IPS-20b (cell line): ENCODE results near the gene UBE2V1.

Source experiments
- H3K27ac ChIP-seq: one replicate; pipeline ENCODE4 v1.5.1; 2013; ENCODE audit warnings: low read length
- H3K27me3 ChIP-seq: 2 replicates; pipeline ENCODE4 v1.6.1; 2013; ENCODE audit warnings: mild to moderate bottlenecking, low read length, inconsistent platforms; ENCODE audit not compliant: insufficient read depth
- H3K36me3 ChIP-seq: 2 replicates; pipeline ENCODE4 v1.6.1; 2013; ENCODE audit warnings: low read depth, mild to moderate bottlenecking, inconsistent platforms, low read length, moderate library complexity; ENCODE audit not compliant: insufficient read depth
- H3K4me1 ChIP-seq: 2 replicates; pipeline ENCODE4 v1.6.1; 2013; ENCODE audit warnings: mild to moderate bottlenecking, control low read depth, inconsistent platforms, low read length, moderate library complexity; ENCODE audit not compliant: insufficient read depth
- H3K4me3 ChIP-seq: 2 replicates; pipeline ENCODE4 v1.5.1; 2013; ENCODE audit warnings: mild to moderate bottlenecking, low read length, inconsistent platforms
- H3K9ac ChIP-seq: 2 replicates; pipeline ENCODE4 v1.6.1; 2013; ENCODE audit warnings: low read depth, mild to moderate bottlenecking, inconsistent platforms, low read length, moderate library complexity
- H3K9me3 ChIP-seq: 2 replicates; pipeline ENCODE4 v1.6.1; 2013; ENCODE audit warnings: mild to moderate bottlenecking, low read depth, low read length, inconsistent platforms; ENCODE audit not compliant: insufficient read depth

UBE2V1 gene

DNA sequence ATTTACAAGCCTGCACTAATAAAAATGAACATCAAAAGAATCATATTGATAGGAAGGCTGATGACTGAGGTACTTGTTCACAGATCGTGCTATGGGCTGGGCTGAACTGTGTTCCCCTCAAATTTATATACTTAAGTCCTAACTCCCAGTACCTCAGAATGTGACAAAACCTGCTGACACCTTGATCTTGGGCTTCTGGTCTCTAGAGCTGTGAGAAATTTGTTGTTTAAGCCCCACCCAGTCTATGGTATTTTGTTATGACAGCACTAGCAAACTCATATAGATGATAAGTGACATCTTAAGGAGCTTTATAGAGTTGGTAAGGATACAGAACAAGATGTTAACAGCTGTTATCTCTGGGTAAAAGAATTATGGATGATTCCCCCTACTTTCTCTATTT, 13.8 kb downstream of the UBE2V1 start:
- Histone ChIP-seq H3K27me3 (no peaks in the 10 kb centered on the region), H3K27ac (no peak overlapping the region), H3K36me3 (peaks cover 41% of the 10 kb centered on the region), H3K9me3 (no peaks in the 10 kb centered on the region), H3K4me1 (peaks cover 14% of the 10 kb centered on the region), H3K9ac (no peak overlapping the region), H3K4me3 (0 out of 2 replicates have a peak overlapping the region, but pooled peaks have one; percentile 3)

- Histone ChIP-seq H3K27ac (no peak overlapping the region), H3K36me3 (peaks cover 44% of the 10 kb centered on the region)
These were observed 14.7 kb downstream of the UBE2V1 start for GRCh38 chr20:50098259-50098658.

GRCh38 chr20:50097843-50098242, 15.1 kb downstream of the UBE2V1 start:
- no peak overlapping the region for H3K27ac ChIP-seq
- H3K9ac ChIP-seq, result no peak overlapping the region
- no peaks in the 10 kb centered on the region for H3K9me3 ChIP-seq
- H3K4me3 ChIP-seq, result no peak overlapping the region
- no peaks in the 10 kb centered on the region for H3K27me3 ChIP-seq
- peaks cover 14% of the 10 kb centered on the region for H3K4me1 ChIP-seq
- peaks cover 48% of the 10 kb centered on the region for H3K36me3 ChIP-seq

More at GRCh38 chr20:50098259-50098658, 14.7 kb downstream of the UBE2V1 start:
- H3K9ac ChIP-seq, result no peak overlapping the region
- no peaks in the 10 kb centered on the region for H3K9me3 ChIP-seq
- H3K4me3 ChIP-seq, result no peak overlapping the region
- peaks cover 14% of the 10 kb centered on the region for H3K4me1 ChIP-seq
- no peaks in the 10 kb centered on the region for H3K27me3 ChIP-seq

GRCh38 chr20:50096237-50096636, 16.7 kb downstream of the UBE2V1 start:
- peaks cover 56% of the 10 kb centered on the region for H3K36me3 ChIP-seq
- no peaks in the 10 kb centered on the region for H3K9me3 ChIP-seq
- no peak overlapping the region for H3K9ac ChIP-seq
- no peaks in the 10 kb centered on the region for H3K27me3 ChIP-seq
- no peak overlapping the region for H3K4me3 ChIP-seq
- H3K4me1 ChIP-seq, result peaks cover 10% of the 10 kb centered on the region
- H3K27ac ChIP-seq, result no peak overlapping the region

- Histone ChIP-seq H3K9ac (no peak overlapping the region), H3K27me3 (no peaks in the 10 kb centered on the region), H3K27ac (no peak overlapping the region), H3K9me3 (no peaks in the 10 kb centered on the region), H3K4me3 (no peak overlapping the region), H3K4me1 (peaks cover 10% of the 10 kb centered on the region), H3K36me3 (peaks cover 57% of the 10 kb centered on the region)
These were observed 17.4 kb downstream of the UBE2V1 start for GRCh38 chr20:50095476-50096078.

GRCh38 chr20:50094522-50094921, 18.4 kb downstream of the UBE2V1 start:
- Histone ChIP-seq H3K4me3 (no peak overlapping the region), H3K9ac (no peak overlapping the region), H3K27me3 (no peaks in the 10 kb centered on the region), H3K27ac (no peak overlapping the region), H3K9me3 (no peaks in the 10 kb centered on the region), H3K4me1 (peaks cover 8% of the 10 kb centered on the region), H3K36me3 (peaks cover 66% of the 10 kb centered on the region)

GRCh38 chr20:50093240-50093639, 19.7 kb downstream of the UBE2V1 start:
- peaks cover 68% of the 10 kb centered on the region for H3K36me3 ChIP-seq
- 0 out of 2 replicates have a peak, but pooled peaks cover 1% of the 10 kb centered on the region for H3K4me1 ChIP-seq
- no peak overlapping the region for H3K27ac ChIP-seq

DNA sequence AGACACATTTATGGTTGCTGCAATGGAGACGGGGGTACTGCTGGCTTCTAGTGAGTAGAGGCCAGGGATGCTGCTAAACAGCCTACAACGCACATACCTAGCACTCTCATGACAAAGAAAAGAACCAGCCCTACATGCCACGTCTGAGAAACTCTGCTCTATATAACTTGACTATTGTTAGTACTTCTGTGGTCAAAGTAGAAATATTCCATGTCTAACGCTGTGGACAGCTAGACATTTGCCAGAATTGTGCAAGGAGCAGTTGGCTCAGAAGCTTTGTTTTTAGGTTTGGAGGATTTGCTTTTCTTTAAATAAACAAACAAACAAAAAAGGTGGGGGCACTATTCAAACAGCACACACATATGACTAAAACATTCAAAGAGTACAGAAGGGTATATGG, 20.5 kb downstream of the UBE2V1 start:
- Histone ChIP-seq H3K4me1 (no peaks in the 10 kb centered on the region; the same call in 1 of the 2 replicates), H3K36me3 (peaks cover 73% of the 10 kb centered on the region), H3K27me3 (no peaks in the 10 kb centered on the region), H3K9ac (no peak overlapping the region), H3K4me3 (no peak overlapping the region), H3K27ac (no peak overlapping the region), H3K9me3 (no peaks in the 10 kb centered on the region)

More at GRCh38 chr20:50093240-50093639, 19.7 kb downstream of the UBE2V1 start:
- Histone ChIP-seq H3K27me3 (no peaks in the 10 kb centered on the region), H3K9ac (no peak overlapping the region), H3K9me3 (no peaks in the 10 kb centered on the region), H3K4me3 (no peak overlapping the region)

DNA sequence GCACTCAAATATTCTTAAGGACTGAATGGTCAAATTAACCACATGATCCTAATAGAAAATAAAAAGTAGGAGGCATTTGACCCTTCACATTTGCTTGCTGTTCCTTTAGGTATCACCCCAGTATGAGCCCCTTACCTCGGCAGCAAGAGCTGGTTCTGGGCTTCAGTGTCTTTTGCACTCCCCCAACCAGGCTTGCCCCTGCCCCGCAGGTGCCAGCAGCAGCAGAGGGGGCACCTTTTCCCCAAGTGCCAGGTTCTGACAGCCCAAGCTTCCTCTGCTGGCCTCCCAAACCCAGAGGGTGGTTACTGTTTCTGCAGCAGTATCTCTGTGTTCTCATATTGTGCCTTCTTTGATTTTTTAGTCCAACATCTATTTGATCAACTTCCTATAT, 23.2 kb downstream of the UBE2V1 start:
- no peak overlapping the region for H3K27ac ChIP-seq
- no peaks in the 10 kb centered on the region for H3K27me3 ChIP-seq
- H3K36me3 ChIP-seq, result peaks cover 51% of the 10 kb centered on the region
- H3K9me3 ChIP-seq, result no peaks in the 10 kb centered on the region
- H3K4me3 ChIP-seq, result no peak overlapping the region
- no peak overlapping the region for H3K9ac ChIP-seq
- peaks cover 14% of the 10 kb centered on the region for H3K4me1 ChIP-seq

DNA sequence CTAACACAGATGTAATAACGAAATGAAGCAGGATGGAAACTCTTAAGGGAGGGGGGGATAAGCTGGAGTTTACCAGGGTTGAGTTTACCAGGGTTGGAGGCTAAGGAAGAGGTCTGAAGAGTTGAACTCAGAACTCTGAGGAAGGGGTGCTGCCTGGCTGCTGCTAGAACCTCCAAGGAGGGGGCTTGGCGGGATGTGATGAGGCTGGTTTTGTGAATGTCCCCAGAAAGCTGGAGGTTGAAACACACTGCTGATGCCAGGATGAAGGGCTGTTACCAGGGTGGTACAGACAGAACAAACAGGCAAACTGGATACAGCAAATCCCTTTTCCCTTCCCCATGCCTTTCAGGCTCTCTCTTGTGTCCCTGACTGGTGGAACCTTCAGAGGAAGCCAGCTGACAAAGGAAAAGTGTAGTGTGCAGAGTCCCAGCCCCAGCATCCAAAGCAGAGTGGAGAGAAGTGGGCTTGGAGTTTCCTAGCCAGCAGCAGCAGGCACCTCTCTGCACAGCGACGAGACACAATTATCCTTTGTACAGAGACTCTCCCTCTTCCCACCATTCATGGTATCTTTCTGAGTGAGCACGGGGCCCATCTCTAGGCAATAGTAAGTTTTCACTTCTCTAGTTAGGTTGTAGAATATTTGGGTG, 23.7 kb downstream of the UBE2V1 start:
- Histone ChIP-seq H3K4me3 (no peak overlapping the region), H3K36me3 (peaks cover 46% of the 10 kb centered on the region), H3K9me3 (no peaks in the 10 kb centered on the region), H3K4me1 (peaks cover 14% of the 10 kb centered on the region), H3K27me3 (no peaks in the 10 kb centered on the region), H3K27ac (no peak overlapping the region), H3K9ac (no peak overlapping the region)

DNA sequence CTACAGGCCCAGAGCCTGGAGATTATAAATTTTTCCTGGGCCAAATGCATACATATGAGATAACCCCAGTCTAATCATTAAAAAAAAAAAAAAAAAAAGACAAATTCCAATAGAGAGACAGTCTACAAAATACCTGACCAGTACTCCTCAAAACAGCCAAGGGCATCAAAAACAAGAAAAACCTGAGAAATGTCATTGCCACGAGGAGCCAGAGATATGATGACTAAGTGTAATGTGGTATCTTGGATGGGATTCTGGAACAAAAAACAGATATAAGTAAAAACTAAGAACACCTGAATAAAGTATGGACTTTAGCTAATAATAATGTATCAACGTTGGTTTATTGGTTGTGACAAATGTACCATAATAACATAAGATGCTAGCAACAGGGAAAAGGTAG, 24.9 kb downstream of the UBE2V1 start:
- Histone ChIP-seq H3K9ac (no peak overlapping the region), H3K27me3 (no peaks in the 10 kb centered on the region), H3K9me3 (no peaks in the 10 kb centered on the region), H3K4me3 (no peak overlapping the region), H3K27ac (no peak overlapping the region), H3K4me1 (peaks cover 14% of the 10 kb centered on the region), H3K36me3 (peaks cover 44% of the 10 kb centered on the region)
